RWPE1 (cell line): ENCODE results near the gene WDR76.
"Not testable (repeated sequence)": the region's sequence is repeated elsewhere in the genome, so short reads cannot be mapped to it uniquely, and the experiment has no call there.

Experiments
- CTCF ChIA-PET: fragments of 350-600 bp; sonication (Branson Sonifier 250); formaldehyde crosslinking; extraction: SDS; loops from one replicate; lab custom pipeline; 2021; lab: Yijun Ruan, JAX
- POLR2A ChIA-PET: fragments of 400-600 bp; formaldehyde crosslinking; extraction: SDS; loops from one replicate; lab custom pipeline; 2020; ENCODE audit warnings: antibody characterized with exemption; ENCODE audit not compliant: low non-redundant PET; lab: Yijun Ruan, JAX
- DNase-seq: peaks from one replicate; pipeline ENCODE4 v3.0.0; 2012; ENCODE audit warnings: low spot score
- H3K27ac ChIP-seq: fragments of 450-650 bp; 2 replicates; pipeline ENCODE4 v1.5.1; 2017
- TF ChIP-seq, protein P1 (sequence below): fragments of 450-650 bp; conservative IDR thresholded peaks from 2 replicates; pipeline ENCODE4 v1.5.1; 2017; ENCODE audit warnings: low read depth, mild to moderate bottlenecking

The WDR76 gene

DNA sequence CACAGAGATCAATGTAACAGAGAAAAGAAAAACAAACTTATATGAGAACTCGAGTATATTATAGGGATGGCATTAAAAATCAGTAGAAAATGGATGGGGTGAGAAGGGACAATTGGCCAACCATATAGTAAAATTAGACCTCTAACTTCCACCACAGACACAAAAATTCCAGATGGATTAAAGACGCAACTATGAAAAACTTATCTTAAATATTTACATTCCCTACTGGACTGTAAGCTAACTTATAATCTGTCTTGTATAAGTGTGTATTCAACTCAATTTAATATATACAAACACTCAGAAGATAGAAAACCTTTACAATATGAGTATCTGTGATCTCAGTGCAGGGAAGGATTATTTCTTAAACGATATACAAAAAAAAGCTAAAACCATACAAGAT is 5.3 kb upstream of the WDR76 start:
- ChIA-PET POLR2A (no interaction called here), CTCF (interaction anchor here (0.6 kb wide), 1 partner anchor 19 kb away, joined by 4 read pairs; no protein-coding TSS in a partner anchor)
- TF ChIP-seq, protein P1, sequence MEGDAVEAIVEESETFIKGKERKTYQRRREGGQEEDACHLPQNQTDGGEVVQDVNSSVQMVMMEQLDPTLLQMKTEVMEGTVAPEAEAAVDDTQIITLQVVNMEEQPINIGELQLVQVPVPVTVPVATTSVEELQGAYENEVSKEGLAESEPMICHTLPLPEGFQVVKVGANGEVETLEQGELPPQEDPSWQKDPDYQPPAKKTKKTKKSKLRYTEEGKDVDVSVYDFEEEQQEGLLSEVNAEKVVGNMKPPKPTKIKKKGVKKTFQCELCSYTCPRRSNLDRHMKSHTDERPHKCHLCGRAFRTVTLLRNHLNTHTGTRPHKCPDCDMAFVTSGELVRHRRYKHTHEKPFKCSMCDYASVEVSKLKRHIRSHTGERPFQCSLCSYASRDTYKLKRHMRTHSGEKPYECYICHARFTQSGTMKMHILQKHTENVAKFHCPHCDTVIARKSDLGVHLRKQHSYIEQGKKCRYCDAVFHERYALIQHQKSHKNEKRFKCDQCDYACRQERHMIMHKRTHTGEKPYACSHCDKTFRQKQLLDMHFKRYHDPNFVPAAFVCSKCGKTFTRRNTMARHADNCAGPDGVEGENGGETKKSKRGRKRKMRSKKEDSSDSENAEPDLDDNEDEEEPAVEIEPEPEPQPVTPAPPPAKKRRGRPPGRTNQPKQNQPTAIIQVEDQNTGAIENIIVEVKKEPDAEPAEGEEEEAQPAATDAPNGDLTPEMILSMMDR, result no peak
- no peak for DNase-seq
- no peak overlapping the region for H3K27ac ChIP-seq

DNA sequence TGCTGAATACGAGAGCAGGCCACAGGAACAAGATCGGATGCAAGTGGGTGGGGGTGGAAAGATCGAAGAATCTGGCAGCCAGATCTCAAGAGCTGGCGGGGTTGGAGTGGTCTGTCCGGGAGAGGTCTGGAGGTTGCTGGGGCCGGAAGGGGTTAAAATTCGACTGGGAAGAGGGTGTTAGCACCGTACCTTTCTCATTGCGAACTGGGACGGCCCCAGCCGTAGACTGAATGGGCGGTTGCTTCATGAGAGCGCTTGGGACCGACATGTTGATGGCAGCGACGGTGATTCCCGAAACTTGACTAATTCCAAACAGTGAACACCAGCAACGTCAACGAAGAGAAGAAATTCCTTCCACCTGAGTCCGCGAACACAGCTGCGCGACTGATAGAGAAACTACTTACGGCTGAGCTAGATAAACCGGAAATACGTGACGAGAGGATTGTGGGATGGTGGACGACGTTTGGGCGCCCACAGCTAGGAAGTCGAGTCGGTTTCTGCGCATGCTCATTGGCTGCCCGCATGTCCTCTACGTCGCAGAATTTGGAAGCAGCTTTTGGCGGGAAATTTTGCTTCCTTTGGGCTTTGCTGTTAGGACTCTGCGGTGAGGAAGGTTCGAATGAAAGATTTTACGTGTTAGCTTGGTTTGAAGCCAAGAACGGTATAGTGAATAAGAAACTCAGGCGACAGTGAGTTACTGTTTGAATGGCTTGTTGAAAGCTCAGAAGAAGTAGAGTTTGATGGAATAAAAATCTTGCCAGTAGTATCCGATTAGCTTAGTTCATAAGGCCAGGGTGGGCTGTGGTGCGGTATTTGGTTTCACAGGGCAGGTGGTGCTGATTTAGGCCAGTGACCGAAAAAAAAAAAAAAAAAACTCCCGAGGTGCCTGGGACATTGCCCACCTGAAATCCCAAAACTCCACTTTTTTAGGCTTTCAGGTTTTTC is 2.2 kb upstream of the WDR76 start, which contains the start of gene MFAP1:
Gene MFAP1 (minus strand): TSS at position 389 of the 945 bp plus-strand sequence. CDS start 121 bp downstream, at position 268.
- CTCF ChIA-PET, result no interaction called here
- DNase-seq, result peak; percentile 99
- POLR2A ChIA-PET, result interaction anchor here (0.6 kb wide), 1 partner anchor 365 kb away, joined by 4 read pairs; no protein-coding TSS in a partner anchor
- H3K27ac ChIP-seq, result peak within 1 kb of the TSS; percentile 93
- TF ChIP-seq, protein P1, result no peak

DNA sequence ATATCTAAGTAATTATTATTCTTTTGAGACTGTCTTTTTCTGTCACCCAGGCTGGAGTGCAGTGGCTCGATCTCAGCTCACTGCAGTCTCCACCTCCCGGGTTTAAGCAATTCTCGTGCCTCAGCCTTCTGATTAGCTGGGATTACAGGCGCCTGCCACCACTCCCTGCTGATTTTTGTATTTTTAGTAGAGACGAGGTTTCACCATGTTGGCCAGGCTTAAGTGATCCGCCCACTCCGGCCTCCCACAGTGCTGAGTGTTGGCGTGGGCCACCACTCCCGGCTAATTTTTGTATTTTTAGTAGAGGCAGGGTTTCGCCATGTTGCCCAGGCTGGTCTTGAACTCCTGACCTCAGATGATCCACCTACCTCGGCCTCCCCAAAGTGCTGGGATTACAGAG is 1.5 kb upstream of the WDR76 start:
- H3K27ac ChIP-seq, result peak overlapping the region; percentile 93
- CTCF ChIA-PET, DNase-seq, POLR2A ChIA-PET: not testable (repeated sequence)

DNA sequence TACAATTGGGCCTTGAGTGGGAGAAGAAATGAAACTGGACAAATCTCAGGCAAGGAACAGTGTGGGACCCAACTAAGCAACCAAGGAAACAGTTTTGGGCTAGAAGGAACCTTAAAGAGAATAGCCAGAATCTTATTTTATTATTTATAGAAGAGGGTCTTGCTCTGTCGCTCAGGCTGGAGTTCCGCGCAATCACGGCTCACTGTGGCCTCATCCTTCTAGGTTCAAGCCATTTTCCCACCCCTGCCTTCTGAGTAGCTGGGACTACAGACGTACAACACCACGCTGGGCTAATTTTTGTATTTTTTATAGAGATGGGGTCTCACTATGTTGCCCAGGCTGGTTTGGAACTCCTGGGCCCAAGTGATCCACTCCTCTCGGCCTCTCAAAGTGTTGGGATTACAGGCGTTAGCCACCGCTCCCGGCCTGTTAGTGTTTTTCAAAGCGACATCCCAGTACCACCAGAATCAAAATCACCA is 734 bp upstream of the WDR76 start:
- ChIA-PET POLR2A (no interaction called here), CTCF (no interaction called here)
- no peak for DNase-seq
- peak overlapping the region; percentile 87 for H3K27ac ChIP-seq
- TF ChIP-seq, protein P1, result no peak

DNA sequence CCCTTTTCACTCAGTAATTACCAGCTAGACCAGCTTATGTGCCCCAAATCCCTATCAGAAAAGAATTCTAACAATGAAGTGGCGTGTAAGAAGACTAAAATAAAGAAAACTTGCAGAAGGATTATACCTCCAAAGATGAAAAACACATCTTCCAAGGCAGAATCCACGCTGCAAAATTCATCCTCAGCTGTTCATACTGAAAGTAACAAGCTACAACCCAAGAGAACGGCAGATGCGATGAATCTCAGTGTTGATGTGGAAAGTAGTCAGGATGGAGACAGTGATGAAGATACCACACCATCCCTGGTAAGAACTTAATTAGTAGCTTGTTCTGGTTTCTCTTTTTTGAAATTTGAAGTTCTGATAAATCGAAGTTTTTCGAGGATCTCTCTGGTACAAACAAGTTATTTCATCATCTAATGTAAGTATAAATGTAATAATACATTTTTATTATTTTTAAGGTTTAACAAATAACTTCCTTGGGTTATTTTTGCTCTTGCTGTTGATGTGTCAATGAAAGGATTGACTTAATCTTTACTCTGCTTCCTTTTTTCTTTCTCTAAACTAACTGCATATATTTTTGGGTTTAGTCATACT is 1.4 kb downstream of the WDR76 start:
- H3K27ac ChIP-seq, result no peak overlapping the region
- TF ChIP-seq, protein P1, result no peak
- POLR2A ChIA-PET, result no interaction called here
- DNase-seq, result no peak
- CTCF ChIA-PET, result no interaction called here

DNA sequence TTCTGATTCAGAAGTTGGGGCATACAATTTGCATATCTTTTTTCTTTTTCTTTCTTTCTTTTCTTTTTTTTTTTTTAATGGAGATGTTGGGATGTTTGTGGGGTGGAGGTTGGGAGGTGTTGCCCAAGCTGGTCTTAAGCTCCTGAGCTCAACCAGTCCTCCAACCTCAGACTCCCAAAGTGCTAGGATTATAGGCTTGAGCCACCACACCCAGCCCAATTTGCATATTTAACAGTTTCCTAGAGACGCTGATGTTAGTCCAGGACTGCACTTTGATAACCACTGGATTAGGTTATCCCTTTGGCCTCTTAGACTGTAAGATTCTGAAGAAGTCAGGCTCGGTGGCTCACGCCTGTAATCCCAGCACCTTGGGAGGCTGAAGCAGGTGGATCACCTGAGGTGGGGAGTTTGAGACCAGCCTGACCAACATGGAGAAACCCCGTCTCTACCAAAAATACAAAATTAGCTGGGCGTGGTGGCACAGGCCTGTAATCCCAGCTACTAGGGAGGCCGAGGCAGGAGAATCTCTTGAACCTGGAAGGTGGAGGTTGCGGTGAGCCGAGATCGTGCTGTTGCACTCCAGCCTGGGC is 3.2 kb downstream of the WDR76 start:
- CTCF ChIA-PET, result interaction anchor here (0.6 kb wide), 1 partner anchor 369 kb away, joined by 4 read pairs; no protein-coding TSS in a partner anchor
- DNase-seq, POLR2A ChIA-PET: not testable (repeated sequence)
- H3K27ac ChIP-seq, result peak overlapping the region; percentile 20; the same call in 1 of the 2 replicates

DNA sequence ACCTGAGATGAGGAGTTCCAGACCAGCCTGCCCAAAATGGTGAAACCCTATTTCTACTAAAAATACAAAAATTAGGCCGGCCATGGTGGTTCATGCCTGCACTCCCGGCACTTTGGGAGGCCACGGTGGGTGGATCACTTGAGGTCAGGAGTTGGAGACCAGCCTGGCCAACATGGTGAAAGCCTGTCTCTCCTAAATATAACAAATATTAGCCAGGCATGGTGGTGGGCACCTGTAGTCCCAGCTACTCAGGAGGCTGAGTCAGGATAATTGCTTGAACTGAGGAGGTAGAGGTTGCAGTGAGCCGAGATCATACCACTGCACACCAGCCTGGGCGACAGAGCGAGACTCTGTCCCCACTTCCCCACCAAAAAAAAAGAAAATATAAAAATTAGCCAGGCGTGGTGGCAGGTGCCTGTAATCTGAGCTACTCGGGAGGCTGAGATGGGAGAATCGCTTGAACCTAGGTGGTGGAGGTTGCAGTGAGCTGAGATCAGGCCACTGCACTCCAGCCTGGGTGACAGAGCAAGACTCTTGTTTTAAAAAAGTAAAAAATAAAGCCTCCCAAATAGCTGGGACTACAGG is 4.0 kb downstream of the WDR76 start:
- POLR2A ChIA-PET, result not testable (repeated sequence)
- peak overlapping the region; percentile 44 for H3K27ac ChIP-seq

DNA sequence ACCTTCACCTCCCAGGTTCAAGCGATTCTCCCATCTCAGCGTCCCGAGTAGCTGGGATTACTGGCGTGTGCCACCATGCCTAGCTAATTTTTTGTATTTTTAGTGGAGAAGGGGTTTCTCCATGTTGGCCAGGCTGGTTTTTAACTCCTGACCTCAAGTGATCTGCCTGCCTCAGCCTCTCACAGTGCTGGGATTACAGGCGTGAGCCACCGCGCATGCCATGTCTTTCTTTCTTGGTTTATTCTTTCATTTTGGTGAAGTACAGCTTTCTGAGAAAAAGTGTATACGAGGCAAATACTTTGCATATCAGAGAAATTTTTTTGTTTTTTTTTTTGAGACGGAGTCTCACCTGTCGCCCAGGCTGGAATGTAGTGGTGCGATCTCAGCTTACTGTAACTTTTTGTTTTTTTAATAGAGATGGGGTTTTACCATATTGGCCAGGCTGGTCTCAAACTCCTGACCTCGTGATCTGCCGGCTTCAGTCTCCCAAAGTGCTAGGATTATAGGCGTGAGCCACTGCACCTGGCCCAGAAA is 4.8 kb downstream of the WDR76 start:
- CTCF ChIA-PET, result interaction anchor here (0.6 to 0.7 kb wide), 4 partner anchors 23 to 1287 kb away, joined by 3 to 7 read pairs (median 3); no protein-coding TSS in a partner anchor
- POLR2A ChIA-PET, DNase-seq: not testable (repeated sequence)
- peak overlapping the region; percentile 44 for H3K27ac ChIP-seq

More for the DNA sequence above, 4.0 kb downstream of the WDR76 start:
- not testable (repeated sequence) for DNase-seq
- CTCF ChIA-PET, result interaction anchor here (0.6 kb wide), 1 partner anchor 1288 kb away, joined by 3 read pairs; no protein-coding TSS in a partner anchor

DNA sequence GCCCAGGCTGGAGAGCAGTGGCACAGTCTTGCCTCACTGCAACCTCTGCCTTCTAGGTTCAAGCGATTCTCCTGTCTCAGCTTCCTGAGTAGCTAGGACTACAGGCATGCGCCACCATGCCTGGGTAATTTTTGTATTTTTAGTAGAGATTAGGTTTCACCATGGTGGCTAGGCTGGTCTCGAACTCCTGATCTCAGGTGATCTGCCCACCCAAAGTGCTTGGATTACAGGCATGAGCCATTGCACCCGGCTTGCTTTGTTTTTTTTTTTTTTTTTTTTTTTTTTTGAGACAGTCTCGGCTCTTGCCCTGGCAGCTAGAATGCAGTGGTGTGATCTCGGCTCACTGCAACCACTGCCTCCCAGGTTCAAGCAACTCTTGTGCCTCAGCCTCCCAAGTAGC is 5.7 kb downstream of the WDR76 start:
- ChIA-PET POLR2A (interaction anchor here (1.0 kb wide), 1 partner anchor 8 kb away, joined by 6 read pairs; no protein-coding TSS in a partner anchor), CTCF (interaction anchor here (0.6 kb wide), 1 partner anchor 392 kb away, joined by 3 read pairs; no protein-coding TSS in a partner anchor)
- DNase-seq, result not testable (repeated sequence)
- 0 out of 2 replicates have a peak overlapping the region, but pooled peaks have one; percentile 22 for H3K27ac ChIP-seq
